HG03280 (cell line): Measurements from ENCODE around the gene SLC16A2.
"Not testable (repeated sequence)": the region's sequence is repeated elsewhere in the genome, so short reads cannot be mapped to it uniquely, and the experiment has no call there.

ENCODE experiments used
- ATAC-seq: cut with Tn5 transposase; IDR thresholded peaks from one replicate; pipeline ENCODE4 v1.9.1; 2021; ENCODE audit warnings: mild to moderate bottlenecking, moderate library complexity; ENCODE audit not compliant: unreplicated experiment

SLC16A2 gene

GRCh38 chrX:74445099-74445498, 23.8 kb downstream of the SLC16A2 start:
- no peak for ATAC-seq

- no peak for ATAC-seq
Measured at GRCh38 chrX:74446876-74447275, 25.6 kb downstream of the SLC16A2 start.

DNA sequence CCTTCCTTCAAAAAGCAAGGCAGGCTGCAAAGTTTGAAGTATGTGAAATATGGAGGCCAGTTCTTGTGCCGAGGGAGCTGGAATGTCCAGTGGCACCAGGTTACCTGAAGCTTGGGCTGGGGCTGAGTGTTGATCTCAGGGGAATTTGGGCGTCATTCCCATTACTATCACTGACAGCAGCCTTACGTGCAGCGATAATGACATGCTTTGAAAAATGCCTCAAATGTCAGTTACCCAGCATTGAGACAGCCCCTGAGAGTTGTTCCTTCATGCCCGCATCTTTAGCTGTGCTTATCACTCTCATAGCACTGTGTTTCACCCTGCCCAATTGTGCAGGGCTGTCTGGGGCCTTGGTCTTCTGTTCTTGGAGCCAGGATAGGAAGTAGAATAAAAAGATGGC, 27.4 kb downstream of the SLC16A2 start:
- ATAC-seq = no peak

GRCh38 chrX:74449322-74449936, 28.1 kb downstream of the SLC16A2 start:
- no peak for ATAC-seq

DNA sequence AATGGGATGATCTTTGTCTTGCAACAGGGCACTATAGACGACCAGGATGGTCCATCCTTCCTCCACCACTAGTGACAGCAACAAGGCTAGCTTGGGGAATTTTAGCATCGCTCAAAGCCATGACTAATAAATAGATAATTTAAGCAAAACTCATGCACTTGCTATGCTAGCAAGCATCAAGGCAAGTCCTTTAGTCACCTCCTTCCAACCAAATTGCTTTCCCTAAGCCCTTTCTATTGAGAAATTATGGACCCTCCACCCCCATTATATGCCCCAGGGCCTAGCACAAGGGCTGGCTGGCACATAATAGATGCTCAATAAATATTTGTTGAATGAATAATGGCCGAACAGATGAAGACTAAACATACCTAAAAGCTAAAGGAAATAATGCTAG, 28.6 kb downstream of the SLC16A2 start:
- ATAC-seq = no peak

- ATAC-seq = no peak
Measured at GRCh38 chrX:74450803-74451449, 29.6 kb downstream of the SLC16A2 start.

DNA sequence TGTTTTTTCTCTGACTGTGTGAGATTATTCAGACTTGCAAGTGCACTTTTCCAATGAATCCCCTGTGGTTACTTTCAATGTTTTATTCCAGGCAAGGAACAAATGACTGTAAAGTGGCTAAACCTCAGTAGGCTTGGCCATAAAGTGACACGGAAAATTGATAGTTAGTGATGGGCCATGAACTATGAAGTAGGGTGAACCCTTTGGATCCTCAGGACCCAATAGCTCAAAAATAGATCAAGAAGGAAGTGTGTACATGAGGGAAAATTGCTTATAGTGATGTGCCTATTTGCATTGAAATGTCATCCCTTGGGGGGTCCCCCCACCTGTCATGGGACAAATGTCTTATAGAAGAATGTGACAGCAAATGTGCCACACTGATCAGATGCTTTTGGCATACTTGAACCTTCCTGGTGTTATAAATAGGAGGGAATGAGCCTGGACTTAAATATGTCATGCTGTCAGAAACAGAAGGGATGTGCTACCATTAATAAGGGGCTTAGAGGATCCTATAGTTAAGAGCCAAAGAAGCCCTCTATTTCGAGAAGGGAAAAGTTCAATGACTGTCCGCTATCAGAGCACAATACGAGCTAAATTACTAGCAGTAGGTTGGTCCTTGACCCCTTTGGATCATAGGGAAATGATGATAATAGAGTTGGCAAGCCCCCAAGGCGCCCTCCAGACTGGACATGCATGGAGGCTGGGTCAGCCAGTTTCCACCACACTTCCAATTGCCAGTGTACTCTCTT, 30.3 kb downstream of the SLC16A2 start:
- no peak for ATAC-seq

- no peak for ATAC-seq
Measured at GRCh38 chrX:74452199-74452481, 30.8 kb downstream of the SLC16A2 start.

- no peak for ATAC-seq
Measured at GRCh38 chrX:74453178-74453577, 31.9 kb downstream of the SLC16A2 start.

- ATAC-seq = not testable (repeated sequence)
Measured at GRCh38 chrX:74454233-74454632, 32.9 kb downstream of the SLC16A2 start.

DNA sequence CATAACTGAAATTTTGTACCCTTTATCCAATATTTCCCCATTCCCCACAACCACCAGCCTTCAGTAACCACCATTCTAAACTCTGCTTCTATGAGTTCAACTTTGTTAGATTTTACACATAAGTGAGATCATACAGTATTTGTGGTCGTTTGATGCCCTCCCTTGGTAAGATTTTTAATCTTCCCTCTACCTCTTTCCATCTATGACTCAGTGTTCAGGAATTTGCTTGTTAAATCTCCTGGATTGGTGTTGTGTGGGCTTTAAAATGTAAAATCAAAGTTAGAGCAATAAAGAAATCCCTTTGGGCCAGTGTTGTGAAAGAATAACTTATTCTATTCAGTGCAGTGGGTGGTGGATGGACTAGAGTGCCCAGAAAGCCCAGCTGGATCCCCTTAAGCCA, 37.4 kb downstream of the SLC16A2 start:
- no peak for ATAC-seq

DNA sequence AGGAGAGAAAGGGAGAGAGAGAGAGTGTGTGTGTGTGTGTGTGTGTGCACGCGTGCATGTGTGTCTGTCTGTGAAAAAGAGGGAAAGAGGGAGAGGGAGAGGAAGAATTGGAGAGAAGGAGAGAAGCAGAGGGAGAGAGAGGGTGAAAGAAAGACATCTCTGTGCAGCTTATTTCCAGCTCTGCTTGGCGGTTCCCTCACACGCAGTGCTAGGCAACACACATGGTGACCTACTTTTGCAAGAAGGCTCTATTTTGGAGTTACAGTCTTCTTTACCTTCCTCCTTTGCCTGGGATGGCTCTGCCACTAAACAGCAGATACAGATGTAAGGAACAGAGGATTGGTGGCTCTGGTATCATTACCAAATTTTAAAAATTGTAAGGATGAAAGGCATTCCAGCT, 40.1 kb downstream of the SLC16A2 start:
- no peak for ATAC-seq

GRCh38 chrX:74464722-74465121, 43.4 kb downstream of the SLC16A2 start:
- no peak for ATAC-seq

GRCh38 chrX:74465424-74465823, 44.1 kb downstream of the SLC16A2 start:
- no peak for ATAC-seq

DNA sequence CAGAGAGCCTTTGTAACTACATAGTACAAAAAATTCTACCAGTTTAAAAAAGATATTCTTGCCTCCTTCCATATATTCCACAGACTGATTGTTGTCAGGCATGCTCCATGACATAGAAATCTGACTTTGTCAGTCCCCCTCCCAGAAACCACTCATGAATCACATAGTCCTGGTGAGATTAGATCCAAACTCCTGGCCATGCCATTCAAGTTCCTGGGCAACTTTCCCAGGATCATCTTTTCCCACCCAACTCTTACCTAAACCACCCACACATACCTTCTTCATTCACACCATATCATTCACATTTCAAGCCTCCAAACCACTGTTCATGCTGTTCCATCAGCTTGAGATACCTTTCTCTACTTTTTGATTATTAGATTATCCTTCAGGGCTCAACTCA, 46.4 kb downstream of the SLC16A2 start:
- no peak for ATAC-seq

DNA sequence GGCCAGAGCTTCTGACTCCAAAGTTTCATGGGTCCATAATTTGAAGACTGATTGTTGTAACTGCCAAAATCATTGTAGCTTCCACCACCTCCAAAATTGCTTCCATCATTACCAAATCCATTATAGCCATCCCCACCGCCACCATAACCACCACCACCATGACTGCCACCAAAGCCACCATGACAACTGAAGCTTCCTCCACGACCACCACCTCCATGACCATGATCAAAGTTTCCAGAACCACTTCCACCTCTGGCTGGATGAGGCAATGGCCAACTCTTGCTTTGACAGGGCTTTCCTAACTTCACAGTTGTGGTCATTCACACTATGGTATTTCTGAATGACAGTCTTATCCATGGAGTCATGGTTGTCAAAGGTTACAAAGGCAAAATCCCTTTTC, 51.8 kb downstream of the SLC16A2 start:
- ATAC-seq = not testable (repeated sequence)

DNA sequence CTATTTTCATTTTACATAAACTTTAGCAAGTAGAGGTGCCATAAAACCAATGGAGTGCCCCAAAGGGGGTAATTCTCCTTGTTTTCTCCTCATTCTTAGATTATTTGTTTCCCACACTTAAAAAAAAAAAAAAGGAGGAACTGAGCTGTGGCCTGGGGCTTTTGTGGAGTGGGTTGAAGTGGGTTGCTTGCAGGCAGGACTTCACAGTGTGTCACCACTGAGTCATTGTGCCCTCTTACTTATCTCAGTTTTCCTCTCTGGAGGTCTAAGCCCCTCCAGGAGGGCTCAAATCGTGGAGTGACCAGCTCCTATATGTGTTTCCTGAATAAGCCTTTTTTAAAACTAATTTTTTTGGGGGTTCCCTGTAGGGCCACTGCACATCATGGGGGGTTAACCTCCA, 69.0 kb downstream of the SLC16A2 start:
- no peak for ATAC-seq

GRCh38 chrX:74492720-74493201, 71.5 kb downstream of the SLC16A2 start:
- ATAC-seq = no peak

DNA sequence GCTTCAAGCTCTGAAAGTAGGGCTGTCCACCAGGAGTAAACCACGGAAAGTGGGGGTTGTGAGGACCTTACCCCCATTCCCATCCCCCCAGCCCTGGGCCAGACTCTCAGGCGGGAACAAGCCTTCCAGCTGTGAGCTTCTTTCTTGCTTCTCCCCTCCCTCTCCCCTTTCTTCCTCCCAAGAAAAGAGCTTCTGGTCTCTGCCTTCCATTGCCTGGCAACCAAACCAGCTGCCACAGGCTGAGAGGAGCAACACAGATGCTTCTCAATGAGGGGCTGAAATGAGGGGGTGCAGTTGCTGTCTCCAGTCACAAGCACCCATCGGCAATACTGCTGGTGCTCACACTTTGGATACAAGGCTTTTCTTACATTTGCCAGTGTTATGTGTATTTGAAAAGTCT, 72.5 kb downstream of the SLC16A2 start:
- no peak for ATAC-seq

GRCh38 chrX:74498924-74499323, 77.6 kb downstream of the SLC16A2 start:
- no peak for ATAC-seq

GRCh38 chrX:74500067-74500466, 78.8 kb downstream of the SLC16A2 start:
- no peak for ATAC-seq

DNA sequence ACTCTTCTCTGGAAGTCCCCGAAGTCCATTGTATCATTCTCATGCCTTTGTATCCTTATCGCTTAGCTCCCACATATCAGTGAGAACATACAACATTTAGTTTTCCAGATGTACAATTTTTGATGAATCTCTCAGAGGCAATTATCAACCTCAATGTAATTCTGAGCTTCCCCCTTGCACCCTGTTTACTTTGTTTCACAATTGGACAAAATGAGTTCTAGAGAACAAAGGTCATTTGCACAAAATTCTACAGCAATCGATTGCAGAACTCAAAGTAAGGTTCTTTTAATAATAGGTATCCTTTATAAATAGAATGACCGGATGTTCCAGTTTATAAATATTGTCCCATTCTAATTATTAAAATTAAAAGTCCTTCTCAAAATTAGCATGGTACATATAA, 79.3 kb downstream of the SLC16A2 start:
- no peak for ATAC-seq
